GM18502 (cell line): ENCODE measurements around the gene RNASEH2B.

Experiments used
- ATAC-seq: cut with Tn5 transposase; IDR thresholded peaks from one replicate; pipeline ENCODE4 v1.9.1; 2021; ENCODE audit warnings: mild to moderate bottlenecking; ENCODE audit not compliant: unreplicated experiment, poor library complexity

The RNASEH2B gene

DNA sequence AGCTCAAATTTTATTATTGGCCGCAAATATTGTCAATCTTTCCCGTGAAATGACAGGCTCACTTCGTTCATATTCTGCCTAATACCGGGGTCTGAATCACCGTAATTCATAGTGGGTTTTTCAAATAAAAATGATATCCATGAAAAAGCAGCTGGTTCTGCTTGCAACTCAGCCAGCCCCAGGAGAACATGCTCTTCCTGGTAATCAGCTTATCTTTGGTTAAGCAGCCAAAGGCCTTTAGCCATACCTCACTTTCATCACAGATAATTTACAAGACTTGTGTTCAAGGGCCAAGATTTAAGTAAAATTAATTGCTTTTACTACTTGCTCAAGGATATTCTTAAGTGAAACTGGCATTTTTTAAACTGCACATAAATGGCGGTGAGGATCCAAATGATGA, 22.5 kb downstream of the RNASEH2B start:
- no peak for ATAC-seq

- ATAC-seq, result no peak
These were observed 25.3 kb downstream of the RNASEH2B start for GRCh38 chr13:50934735-50935435.

DNA sequence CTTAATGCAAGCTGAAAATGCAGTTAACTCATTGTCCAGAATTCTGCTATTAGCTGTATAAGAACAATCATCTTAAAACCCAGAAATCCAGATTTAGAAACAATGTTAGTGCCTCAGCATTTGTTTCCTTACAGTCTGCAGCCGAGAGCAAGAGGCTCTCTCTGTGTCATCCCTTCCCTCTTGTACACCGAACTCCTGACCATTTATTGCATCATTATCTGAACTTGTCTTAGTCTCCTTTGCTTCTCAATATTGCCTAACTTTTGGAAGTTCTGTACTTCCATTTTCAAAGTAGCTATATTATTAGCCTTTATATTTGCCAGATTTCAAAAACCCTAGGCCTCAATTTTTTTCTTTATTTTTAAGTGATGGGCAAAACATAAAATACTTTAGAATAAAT, 27.1 kb downstream of the RNASEH2B start:
- no peak for ATAC-seq

DNA sequence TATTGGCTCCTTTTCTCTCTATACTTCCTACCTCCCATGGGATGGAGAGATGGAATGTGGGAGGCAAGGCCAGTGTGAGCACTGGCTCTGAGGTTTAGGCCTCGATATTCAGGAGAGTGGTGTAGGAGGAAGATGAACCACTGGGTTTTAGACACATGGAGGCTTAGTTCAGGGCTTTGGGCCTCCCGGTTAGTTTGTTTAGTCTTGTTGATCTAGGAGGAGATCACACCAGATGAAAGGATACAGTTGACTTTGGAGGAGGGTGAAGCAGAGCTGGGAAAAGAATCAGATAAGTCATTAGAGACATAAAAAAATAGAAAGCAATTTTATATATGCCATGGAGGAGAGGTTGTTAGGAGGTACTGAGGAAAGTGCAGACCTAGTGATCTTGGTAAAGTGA, 30.9 kb downstream of the RNASEH2B start:
- no peak for ATAC-seq

DNA sequence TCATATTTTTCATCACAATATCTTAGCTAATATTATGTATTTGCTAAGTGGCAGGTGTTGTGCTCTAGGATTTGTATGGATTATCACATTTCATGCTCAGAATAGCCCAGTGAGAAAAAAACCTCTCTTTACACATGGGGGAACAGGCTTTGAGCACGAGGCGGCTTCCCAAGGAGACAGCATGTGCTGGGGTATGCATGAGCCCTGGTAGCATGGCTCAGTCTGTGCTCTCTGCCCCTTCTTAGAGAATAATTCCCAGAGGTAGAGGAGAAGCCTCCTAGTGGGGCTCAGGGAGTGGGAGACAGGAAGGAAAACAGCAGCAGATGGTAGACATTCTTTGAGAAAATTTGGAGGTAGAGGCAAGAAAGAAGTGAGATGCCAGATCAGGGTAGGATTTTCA, 31.6 kb downstream of the RNASEH2B start:
- no peak for ATAC-seq

DNA sequence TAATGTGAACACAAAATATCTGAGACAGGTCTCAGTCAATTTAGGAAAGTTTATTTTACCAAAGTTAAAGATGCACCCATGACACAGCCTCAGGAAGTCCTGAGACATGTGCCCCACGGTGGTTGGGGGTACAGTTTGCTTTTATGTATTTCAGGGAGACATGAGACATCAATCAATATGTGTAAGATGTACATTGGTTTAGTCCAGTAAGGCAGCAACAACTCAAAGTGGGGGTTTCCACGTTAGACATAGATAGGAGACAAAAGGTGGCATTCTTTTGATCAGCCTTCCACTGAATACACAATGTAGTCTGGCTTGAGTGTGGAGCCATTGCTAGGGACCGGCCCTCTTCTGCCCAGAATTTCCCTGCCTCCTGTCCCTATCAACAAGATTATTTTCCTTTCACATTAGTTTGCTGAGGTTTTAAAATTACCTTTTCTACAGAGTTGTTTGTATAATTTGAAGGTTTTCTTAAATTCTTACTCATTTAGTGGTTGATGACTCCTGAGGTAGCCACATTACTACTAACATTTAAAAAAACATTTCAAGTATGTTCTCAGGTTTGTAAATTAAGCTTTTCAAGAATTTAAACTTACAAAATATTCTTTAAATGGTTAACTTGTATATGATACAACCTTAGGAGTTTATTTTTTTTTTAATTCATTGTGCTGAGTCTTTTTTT, 33.2 kb downstream of the RNASEH2B start:
- ATAC-seq, result no peak

DNA sequence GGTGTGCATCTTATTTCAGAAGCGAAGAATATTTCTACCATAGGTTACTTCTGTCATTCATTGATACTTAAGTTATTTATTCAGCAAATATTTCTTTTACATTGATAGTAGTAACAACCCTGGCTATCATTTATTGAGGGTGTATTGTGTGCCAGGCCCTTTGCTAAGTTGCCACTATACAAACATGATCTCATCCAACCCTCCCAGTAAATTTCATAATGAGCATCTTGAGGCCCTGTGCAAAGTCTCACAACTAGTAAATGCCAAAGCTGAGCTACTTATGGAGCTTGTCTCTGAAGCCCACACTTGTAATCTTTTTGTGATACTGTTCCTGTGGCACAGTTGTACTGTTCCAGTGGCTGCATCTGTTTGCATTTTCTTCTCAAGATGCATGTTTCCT, 36.1 kb downstream of the RNASEH2B start:
- no peak for ATAC-seq

DNA sequence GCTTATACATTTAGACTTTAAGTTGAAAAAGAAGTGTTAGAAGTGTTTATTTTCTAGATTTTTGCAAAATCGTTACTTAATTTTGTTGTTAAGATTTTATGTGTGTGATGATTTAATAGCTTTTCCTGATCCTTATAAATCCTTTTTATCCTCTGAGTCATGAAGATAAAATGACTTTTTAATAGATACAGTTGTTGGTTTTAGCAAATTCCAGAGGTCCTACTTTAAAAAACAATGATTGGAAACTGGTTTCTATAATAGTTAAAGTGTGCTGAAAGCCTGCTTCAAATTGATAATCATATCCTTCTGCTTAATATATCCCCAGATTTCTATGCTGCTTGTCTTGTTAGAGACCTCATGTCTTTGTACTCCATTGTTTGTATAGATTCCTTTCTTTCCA, 39.0 kb downstream of the RNASEH2B start:
- ATAC-seq, result no peak

GRCh38 chr13:50950849-50951248, 41.3 kb downstream of the RNASEH2B start:
- no peak for ATAC-seq

DNA sequence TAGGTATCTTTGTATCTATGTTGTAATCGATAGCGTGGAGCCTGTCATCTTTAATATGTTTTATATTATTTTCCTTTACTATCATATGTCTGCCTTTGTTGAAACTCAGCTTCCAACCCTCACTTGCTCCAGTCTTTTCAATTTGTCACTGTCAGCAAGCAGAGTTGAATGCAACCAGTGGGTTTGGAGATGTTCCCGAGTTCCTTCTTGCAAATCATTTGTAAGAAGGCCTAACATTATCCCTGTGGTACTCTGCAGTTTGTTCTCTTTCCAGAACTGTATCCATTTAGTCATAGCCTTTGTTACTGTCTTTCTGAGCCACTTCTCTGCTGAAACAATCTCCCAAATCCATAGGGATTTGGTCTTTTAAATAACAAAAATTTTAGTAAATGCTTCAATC, 41.8 kb downstream of the RNASEH2B start:
- no peak for ATAC-seq

DNA sequence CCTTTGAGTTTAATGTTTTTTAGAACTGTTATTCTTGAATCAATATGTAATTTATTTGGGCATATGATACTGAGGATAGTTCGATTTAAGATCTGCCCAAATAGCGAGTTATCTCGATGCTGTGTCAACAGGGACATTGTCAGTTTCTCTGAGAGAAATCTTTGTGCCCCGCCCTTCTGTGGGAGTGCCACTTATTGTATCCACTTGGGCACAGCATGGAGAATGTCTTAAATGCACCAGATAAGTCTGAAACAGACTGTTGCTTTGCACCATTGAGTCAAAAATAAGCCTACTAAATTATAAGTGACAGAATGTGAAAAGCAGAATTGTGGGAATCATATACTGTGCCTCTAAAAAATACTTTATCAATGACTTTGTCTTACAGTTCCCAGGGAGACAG, 45.6 kb downstream of the RNASEH2B start:
- ATAC-seq, result no peak

GRCh38 chr13:50955798-50956197, 46.2 kb downstream of the RNASEH2B start:
- no peak for ATAC-seq

DNA sequence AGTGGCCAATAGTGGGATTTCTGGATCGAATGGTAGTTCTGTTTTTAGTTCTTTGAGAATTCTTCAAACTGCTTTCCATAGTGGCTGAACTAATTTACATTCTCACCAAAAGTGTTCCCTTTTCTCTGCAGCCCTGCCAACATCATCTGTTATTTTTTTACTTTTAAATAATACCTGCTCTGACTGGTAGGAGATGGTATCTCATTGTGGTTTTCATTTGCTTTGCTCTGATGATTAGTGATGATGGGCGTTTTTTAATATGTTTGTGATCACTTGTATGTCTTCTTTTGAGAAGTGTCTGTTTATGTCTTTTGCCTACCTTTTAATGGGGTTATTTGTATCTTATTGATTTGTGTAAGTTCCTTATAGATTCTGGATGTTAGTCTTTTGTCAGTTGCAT, 48.0 kb downstream of the RNASEH2B start:
- ATAC-seq, result no peak

GRCh38 chr13:50969691-50970090, 60.1 kb downstream of the RNASEH2B start:
- ATAC-seq, result no peak

GRCh38 chr13:50970956-50971355, 61.4 kb downstream of the RNASEH2B start:
- ATAC-seq, result no peak

DNA sequence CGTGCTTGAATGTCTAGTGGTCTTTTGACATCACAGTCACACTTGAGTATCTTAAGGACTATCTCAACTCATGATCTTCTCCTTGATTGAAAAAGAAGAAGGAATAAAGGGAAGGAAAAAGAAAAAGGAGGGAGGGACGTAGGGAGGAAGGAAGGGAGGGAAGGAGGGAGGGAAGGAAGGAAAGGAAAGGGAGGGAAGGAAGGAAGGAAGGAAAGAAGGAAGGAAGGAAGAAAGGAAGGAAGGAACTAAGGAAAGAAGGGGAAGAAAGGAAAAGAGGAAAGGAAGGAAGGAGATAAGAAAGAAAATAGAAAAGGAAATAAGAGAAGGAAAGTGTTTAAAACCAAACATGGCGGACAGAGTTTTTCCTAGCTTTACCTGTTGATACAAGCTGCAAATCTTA, 64.7 kb downstream of the RNASEH2B start:
- no peak for ATAC-seq

DNA sequence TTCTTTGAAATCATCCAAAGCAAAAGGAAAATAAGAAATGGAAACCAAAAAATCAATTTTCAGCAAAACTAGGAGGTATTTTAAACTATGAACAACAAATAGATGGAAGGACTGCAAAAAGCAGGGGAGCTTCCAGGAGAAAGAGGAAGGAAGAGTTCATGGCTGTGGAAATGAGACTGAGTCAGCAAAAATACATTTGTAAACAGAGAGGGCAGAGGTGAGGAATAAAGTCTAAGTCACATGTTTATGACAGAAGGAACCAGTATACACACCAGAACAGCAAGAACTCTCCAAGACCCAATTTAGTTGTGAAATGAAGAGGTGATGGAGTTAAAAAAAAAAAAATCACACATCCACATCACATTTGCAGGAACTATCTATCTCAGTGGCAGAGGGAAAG, 69.6 kb downstream of the RNASEH2B start:
- no peak for ATAC-seq

- no peak for ATAC-seq
These were observed 72.1 kb downstream of the RNASEH2B start for GRCh38 chr13:50981686-50982085.

DNA sequence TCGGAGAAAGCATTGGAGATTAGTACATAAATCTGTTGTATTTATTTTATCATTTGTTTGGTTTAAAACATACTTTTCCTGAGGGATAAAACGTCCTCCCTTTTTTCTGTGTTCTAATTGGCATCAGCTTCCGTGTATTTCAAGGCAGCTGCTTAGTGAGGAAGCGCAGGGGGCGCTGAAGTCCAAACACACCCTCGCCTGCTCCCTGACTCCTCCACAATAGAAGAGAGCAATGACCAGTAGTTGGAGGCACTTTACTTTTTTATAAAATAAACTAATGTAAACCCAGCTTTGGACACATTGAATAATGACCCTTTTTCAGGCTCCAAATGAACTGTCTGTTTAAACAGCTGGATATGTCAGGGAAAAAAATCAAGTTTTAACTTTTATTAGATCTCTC, 79.9 kb downstream of the RNASEH2B start:
- ATAC-seq, result no peak

GRCh38 chr13:50990065-50990817, 80.7 kb downstream of the RNASEH2B start:
- ATAC-seq, result no peak

GRCh38 chr13:50990818-50991506, 81.4 kb downstream of the RNASEH2B start:
- no peak for ATAC-seq
